ENCODE measurements around the gene FBXW9.
"Not testable (repeated sequence)": the region's sequence is repeated elsewhere in the genome, so short reads cannot be mapped to it uniquely, and the experiment has no call there.

Gene FBXW9

DNA sequence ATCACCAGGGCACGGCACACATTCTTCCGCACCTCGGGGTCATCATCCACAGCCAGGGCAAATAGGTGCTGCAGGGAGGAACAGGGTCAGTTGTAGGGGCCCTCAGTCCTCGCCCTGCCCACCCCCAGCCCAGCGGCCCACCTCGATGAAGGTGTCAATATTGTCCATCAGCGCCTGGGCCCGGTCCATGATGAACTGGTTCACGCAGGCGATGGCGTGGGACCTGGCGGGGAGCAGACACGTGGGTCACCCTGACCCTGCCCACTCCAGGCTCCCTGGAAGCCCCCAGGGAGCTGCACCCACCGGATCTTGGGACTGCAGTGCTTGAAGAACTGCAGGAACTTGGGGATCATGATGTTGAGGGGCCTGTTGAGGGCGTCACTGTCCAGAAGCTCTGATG, 18.7 kb upstream of the FBXW9 start:
- no peak for DNase-seq (ENCODE audit: low spot score)

DNA sequence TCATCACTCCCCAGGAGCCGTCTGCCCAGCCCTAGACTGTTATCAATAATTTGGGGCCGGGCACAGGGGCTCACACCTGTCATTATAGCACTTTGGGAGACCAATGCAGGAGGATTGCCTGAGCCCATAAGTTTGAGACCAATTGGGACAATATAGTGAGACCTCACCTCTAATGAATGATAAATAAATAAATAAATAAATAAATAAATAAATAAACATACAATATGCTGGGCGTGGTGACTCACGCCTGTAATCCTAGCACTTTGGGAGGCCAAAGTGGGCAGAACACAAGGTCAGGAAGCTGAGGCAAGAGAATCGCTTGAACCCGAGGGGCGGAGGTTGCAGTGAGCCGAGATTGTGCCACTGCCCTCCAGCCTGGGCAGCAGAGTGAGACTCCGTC, 16.9 kb upstream of the FBXW9 start:
- not testable (repeated sequence) for DNase-seq (ENCODE audit: low spot score)

DNA sequence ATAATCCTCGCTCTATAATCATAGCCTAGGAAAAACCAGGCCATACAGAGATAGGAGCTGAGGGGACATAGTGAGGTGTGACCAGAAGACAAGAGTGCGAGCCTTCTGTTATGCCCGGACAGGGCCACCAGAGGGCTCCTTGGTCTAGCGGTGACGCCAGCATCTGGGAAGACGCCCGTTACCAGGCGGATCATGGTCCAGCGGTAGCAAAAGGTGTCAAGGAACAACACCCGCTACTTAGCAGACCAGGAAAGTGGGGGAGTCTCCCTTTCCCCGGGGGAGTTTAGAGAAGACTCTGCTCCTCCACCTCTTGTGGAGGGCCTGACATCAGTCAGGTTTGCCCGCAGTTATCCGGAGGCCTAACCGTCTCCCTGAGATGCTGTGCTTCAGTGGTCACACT, 15.6 kb upstream of the FBXW9 start:
- not testable (repeated sequence) for DNase-seq (ENCODE audit: low spot score)

DNA sequence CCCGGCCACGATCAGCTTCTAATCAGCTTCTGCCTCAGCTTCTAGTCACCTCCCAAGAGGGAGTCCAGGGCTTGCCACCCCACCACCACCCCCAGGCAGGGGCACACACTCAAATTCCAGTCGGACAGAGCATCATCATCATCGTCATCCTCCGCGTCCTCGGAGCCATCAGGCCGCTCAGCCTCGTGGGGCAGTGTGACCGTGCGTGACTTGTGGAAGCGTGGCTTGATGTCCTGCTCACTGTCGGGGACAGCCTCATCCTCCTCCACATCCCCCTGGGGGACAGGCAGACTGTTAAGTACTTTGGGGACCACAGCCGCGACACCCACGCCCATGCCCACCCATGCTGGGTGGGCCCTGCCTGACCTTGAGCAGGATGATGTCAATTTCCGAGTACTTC, 14.8 kb upstream of the FBXW9 start:
- DNase-seq (ENCODE audit: low spot score): no peak

DNA sequence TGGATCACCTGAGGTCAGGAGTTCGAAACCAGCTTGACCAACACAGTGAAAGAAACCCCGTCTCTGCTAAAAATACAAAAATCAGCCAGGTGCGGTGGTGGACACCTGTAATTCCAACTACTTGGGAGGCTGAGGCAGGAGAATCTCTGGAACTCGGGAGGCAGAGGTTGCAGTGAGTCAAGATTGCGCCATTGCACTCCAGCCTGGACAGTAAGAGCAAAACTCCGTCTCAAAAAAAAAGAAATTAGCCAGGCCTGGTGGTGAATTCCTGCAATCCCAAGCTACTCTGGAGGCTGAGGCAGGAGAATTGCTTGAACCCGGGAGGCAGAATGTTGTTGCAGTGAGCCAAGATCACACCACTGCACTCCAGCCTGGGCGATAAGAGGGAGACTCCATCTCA, 12.2 kb upstream of the FBXW9 start:
- DNase-seq (ENCODE audit: low spot score): no peak

DNA sequence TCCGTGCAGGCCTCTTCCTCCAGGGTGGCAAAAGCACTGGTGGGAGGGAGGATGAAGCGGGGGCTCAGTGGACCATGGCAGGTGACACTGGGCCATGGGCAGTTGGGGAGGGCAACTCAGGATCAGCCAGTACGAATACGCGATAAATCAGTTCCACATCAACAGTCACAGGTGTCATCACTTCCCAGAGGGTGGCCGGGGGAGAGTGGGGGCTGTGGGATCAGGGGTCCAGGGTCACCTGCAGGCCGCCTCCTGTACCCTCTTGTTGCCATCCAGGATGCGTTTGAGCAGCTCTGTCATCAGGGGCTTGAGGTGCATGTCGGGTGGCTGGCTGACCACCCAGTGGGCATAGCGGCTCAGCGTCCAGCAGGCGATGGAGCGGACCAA, 9.9 kb upstream of the FBXW9 start:
- no peak for DNase-seq (ENCODE audit: low spot score)

DNA sequence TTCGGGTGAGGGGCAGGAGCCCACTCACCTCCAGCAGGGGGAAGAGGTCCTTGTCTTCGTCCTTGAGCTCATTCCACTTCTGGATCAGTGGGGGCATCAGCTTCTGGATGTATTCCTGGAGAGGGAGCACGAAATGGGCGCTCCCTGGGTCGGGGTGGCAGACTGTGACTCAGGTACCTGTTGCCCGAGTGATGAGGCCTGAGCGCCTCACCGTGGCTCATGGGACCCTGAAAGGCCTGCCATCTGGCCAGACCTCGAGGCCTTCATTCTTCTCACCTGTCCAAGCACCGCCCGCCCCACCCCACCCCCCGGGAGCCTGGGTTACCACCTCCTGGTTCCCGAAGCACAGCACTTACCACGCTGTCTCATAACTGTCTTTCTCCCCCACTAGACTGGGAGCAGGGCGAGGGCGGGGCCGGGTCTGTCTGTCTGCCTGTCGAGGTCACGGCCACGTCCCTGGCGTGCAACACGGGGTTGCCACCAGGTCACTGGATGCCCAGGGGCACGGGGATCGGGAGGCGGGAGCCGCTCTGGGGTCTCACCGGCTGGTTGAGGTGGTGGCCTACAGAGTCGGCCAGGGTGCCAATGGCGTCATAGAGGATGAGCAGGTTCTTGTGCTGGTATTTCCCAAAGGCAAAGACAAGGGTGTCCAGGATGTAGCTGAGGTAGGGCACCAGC, 9.4 kb upstream of the FBXW9 start:
- DNase-seq (ENCODE audit: low spot score): no peak

DNA sequence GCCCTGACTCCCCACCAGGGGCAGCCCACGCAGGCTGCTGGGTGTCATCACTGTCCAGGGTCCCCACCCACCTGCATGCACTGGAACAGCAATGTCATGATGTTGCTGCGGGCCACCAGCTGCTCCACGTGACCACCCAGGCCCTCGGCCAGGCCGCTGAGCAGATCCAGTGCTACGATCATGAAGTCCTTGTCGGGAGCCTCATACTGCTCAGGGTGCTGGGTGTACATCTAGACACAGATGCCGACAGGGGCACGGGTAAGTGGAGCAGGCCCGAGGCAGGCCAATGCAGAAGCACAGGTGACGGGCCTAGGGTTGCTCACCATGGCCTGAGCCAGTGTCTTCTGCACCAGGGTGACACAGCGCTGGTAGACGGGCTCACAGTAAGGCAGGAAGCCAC, 8.7 kb upstream of the FBXW9 start:
- DNase-seq (ENCODE audit: low spot score): no peak

DNA sequence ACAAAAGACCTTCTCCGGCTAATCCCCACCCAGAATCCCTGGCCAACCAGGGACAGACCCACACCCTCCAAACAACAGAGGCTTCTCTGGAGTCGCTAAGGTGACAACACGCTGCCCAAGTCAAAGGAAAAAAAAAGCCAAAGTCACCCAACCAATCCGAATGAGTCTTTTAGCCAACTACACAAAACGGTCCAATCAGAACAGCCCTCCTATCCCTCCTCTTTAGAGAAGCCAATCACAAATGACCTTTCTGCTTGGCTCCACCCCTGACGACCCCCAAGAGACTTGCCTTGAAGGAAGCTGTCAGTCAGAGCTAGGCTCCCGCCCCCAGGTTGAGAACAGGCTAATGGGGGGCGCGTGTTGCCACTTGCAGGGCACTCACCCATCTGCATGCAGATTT, 6.6 kb upstream of the FBXW9 start:
- DNase-seq (ENCODE audit: low spot score): no peak

DNA sequence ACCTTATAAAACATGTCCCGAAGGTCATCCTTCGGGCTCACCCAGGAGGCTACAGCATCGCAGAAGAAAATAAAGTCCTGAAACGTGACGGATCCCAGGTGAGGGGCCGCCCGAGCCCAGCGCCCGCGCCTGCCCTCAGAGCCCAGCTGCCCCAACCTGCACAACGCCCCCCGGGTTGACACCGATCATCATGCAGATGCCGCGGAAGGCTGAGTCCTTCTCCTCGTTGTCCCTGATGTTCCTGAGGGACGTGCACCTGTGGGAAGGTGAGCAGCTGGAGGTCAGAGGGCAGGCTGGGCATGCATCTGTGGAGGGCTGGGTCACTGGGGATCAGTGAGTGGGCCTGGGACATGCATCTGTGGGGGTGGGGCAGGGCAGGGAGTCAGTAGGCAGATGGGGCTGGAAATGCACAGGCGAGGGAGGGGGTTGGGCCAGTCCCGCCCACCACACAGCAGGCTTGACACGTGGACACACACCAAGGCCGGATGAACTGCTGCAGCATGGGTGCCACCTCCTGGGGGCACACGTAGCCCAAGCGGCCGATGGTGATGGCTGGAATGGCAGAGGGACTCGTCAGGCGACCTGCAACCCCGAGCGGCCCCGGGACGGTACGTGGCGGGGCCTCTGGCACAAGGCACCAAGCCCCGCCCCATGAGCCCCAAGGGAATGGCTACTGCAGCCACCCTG, 5.3 kb upstream of the FBXW9 start:
- DNase-seq (ENCODE audit: low spot score): no peak

DNA sequence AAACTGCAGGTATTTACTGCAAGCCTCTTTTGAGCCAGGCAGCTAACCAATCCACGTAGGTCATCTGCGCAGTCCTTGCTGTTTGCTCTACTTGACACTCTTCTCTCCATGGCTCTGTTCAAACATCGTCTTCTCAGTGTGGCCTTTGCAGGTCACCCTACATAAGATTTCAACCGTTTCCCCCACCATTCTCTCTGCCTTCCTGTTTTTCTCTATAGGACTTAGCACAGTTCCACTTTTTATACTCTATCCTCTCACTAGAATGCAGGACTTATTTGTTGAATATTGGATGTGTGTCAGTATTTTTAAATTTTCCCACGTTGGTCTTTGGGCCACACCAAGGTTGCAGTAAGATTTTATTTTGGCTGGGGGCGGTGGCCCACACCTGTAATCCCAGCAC, 1.7 kb upstream of the FBXW9 start:
- no peak for DNase-seq (ENCODE audit: low spot score)

DNA sequence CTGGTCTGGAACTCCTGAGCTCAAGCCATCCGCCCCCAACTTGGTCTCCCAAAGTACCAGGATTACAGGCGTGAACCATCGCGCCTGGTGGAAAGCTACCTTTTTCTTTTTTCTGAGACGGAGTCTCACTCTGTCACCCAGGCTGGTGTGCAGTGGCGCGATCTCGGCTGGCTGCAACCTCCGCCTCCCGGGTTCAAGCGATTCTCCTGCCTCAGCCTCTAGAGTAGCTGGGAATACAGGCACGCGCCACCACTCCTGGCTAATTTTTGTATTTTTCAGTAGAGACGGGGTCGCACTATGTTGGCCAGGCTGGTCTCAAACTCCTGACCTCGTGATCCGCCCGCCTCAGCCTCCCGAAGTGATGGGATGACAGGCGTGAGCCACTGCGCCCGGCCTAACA, 994 bp upstream of the FBXW9 start:
- not testable (repeated sequence) for DNase-seq (ENCODE audit: low spot score)

DNA sequence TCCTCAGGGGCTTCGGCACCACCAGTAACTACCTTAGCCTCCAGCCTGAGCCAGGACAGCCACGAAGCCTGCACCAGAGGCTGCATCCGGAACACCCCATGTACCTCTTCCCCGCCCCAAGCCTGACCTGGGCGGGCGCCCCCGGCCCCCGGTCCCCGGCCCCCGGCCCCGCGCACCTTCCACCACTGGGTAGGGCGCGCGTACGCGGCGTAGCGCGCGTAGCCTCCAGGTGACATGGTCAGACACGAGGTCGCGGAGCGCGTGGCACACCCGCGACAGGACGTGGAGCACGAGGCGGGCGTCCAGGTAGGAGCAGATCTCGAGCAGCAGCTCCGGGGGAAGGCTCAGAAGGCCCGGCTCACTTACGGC, 450 bp downstream of the FBXW9 start:
- DNase-seq (ENCODE audit: low spot score): no peak

DNA sequence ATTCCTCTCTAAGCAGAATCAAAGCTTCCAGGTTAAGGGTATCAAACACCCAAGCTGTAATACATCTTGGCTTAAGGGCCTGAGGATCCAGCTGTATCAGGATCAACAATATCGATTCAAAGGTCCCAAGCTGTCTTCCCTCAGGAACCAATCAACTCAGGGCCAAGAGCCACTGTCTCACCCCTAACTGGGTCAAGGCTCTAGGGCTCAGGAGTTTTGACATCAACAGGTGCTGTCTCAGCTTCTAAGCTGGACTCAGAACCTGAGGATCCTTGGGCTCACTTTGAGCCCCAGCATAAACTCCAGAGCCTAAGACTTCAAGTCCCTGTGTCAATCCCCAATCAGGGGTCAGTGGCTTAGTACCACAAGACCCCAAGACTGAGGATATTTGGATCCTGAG, 917 bp downstream of the FBXW9 start:
- DNase-seq (ENCODE audit: low spot score): no peak

DNA sequence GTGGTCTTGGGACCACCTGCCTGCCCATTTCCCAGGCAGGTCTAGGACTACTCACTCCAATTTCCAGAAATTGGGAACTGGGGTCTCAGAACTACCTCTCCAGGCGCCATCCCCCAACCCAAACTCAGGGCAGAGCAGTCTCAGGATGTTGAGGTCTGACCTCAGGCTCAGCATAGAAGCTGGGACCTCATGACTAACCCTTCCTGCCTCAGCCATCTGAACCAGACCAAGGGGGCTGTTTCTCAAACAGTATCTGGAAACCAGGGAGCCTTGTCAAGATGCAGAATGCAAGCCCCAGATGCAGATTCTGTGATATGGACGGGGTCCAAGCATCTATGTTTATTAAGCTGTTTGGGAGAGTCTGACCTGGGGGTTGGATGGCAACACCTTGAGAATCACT, 1.3 kb downstream of the FBXW9 start:
- no peak for DNase-seq (ENCODE audit: low spot score)

DNA sequence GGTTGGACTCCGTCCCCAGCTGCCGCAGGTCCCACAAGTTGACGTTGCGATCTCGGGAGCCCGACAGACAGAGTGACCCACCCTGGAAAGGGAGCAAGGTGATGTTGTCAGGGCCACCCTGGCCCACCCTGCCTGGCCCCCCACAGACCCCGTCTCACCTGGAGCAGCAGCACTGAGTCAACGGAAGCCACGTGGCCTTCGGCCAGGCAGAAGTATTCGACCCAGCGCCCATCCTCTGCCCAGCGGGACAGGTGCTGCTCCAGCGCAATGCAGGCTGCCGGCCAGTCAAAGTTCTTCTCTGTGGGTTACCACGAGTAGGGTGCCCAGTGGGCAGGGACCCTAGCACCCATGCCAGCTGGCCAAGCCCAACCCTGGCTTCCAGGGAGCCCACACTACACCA, 1.8 kb downstream of the FBXW9 start:
- no peak for DNase-seq (ENCODE audit: low spot score)

DNA sequence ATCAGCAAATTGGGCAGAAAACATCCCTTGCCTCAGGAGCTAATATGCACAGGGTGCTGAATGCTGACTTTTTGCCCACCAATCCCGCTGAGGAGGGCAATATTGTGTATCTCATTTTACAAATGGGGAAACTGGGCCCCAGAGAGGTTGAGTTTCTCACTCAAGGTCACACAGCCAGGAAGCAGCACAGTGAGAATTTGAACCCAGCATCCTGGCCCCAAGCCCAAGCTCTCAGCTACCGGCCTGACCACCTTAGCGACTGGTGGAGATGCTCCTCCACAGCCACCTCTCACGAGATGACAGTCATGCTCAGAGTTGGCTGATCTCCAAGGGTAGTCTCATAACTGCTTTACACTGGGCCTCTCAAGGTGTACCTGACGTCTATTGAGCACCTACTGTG, 3.5 kb downstream of the FBXW9 start:
- no peak for DNase-seq (ENCODE audit: low spot score)

DNA sequence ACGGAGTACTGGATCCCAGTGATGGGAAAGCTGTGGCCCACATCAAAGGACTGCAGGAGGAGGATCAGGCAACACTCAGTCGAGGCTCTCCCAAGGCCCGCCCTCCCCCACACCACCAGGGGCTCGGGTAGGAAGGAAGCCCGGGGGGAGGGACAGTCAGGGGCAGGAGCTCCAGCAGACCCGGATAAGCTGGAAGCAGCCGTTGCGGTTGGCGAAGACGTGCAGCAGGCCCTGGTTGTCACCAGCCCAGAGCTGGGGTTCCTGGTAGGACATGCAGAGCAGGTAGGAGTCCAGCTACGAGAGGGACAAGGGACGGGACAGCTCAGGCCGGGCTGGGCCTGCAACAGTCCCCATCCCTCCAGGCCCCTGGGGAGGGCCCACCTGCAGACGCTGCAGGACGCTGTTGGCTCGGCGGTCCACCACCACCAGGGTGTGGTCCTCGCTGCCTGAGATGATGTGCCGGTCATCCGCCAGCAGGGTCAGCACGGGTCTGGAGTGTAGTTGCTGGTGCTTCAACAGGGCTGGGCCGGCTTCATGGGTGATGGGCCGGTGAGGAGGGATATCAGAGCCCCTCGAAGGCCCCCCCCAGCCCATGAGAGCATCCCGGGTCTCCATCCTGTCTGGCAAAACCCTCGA, 6.7 kb downstream of the FBXW9 start:
- DNase-seq (ENCODE audit: low spot score): no peak

DNA sequence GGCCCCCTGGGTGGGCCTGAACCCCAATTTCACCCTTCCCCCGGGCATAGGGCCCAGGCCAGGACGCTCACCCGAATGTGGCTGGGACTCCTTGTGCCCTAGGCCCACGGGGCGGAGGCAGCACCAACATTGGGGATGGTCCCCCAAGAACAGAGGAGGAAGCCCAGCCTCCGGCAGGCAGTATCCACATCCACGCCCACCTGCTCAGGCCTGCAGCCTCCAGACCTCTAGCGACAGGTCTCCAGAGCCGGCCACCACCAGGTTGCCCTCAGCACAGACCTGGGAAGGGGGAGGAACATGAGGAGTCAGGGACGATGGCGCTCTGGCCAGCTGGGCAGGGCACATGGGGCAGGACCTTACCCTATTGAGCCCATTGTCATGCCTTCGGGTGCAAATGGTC, 7.4 kb downstream of the FBXW9 start:
- DNase-seq (ENCODE audit: low spot score): no peak

DNA sequence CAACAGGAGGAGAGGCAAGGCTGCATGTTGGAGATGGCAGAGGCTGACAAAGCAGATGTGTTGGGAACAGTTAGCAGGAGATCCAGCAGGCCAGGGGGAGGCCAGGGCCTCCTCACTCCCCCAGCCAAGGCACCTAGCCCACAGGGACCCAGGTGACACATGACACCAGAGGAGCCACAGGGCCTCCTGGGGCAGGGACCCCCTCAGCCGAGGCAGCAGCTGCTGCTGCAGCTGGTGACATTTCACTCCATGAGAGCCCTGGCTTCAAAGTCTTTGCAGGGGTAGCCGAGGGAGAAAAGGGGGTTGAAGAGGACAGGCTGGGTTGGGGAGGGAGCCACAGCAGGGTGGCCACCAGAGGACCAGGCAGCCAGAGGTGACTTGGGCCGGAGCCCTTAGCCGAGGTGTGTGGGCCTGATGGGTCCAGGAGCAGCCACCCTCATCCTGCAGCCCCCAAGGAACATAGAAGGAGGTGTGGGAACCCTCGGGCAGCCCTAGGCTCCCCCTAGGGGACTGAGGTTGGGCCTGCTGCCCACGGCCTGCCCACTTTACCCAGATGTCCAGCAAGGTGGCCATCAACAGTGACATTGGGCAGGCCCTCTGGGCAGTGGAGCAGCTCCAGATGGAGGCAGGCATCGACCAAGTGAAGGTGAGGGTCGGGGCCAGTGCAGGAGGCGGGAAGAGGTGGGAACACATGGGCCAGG, 8.8 kb downstream of the FBXW9 start, which contains the start of gene GNG14:
GNG14 (plus strand) TSS at position 503 of the 701 bp plus-strand sequence; CDS start at position 554, 51 bp downstream.
- DNase-seq (ENCODE audit: low spot score): no peak

DNA sequence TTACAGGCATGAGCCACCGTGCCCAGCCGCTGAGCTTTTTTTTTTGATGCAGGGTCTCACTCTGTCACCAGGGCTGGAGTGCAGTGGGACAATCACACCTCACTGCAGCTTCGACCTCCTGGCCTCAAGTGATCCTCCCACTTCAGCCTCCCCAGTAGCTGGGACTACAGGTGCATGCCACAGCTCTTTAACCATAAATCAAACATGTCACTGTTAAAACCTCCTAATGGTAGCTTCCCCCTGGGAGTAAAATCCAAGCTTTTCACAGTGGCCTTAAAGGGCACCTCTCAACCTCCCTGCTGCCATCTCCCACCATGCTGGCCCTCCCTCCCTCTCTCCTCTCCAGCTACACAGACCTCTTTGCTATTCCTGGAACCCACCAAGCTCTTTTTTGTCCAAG, 10.6 kb downstream of the FBXW9 start:
- no peak for DNase-seq (ENCODE audit: low spot score)

DNA sequence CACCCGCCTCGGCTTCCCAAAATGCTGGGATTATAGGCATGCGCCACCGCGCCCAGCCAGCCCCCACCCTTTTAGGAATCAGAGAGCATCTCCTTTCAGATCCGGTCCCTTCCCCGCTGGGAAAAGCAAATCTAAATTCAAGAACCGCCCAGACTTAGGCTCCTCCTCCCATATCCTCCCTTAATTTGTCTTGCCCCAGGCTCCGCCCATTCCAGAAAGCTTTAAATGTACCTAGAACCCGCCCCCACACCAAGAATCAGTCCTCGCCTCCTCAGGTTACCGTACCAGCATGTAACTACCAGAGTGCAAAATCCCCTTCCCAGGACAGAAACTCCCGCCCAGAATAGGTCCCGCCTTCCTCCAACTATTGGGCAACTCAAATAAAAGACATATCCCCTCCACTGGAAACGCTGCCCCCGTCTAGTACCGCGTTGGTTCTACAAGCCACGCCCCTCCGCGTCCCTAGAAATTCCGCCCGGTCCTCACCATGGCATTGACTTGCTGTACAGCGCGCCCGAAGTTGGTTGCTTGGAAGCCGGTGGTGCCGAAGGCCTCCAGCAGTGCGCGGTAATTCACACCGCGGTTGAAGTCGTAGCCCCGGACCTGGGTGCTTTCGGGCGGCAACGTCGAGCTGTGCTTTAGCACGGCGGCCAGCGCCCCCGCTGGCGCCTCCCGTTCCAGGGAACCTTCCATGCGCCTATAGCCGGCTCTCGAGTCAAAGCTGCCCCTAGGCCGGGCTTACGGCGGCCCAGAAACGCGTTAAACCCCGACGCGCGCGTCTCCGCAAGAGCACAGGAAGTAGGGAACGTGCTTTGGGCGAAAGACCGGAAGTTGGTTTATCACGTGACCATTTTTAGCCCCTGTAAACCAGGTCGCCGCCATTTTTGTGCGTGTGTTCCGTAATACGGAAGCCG, 15.1 kb downstream of the FBXW9 start, which contains the start of gene DHPS:
DHPS (minus strand) TSS at position 807 of the 914 bp plus-strand sequence; CDS start at position 693, 114 bp downstream.
- peak; percentile 95 for DNase-seq (ENCODE audit: low spot score)
